IPS DF 6.9 (cell line): ENCODE results near the gene COL4A2.
A peak's percentile ranks its signal among the peaks of the same experiment; 100 is the strongest.
"Not testable (repeated sequence)": the region's sequence is repeated elsewhere in the genome, so short reads cannot be mapped to it uniquely, and the experiment has no call there.

Source experiments
- DNase-seq: peaks from one replicate; pipeline ENCODE4 v3.0.0-alpha.2; 2013; ENCODE audit warnings: low read depth, low spot score
- H3K27ac ChIP-seq: one replicate; pipeline ENCODE4 v1.5.1; 2013; ENCODE audit warnings: low read length, control low read depth
- H3K27me3 ChIP-seq: 2 replicates; pipeline ENCODE4 v1.6.1; 2013; ENCODE audit warnings: mild to moderate bottlenecking, low read length; ENCODE audit not compliant: control insufficient read depth, insufficient read depth
- H3K36me3 ChIP-seq: 2 replicates; pipeline ENCODE4 v1.6.1; 2013; ENCODE audit warnings: low read length; ENCODE audit not compliant: control insufficient read depth, insufficient read depth
- H3K4me1 ChIP-seq: 2 replicates; pipeline ENCODE4 v1.6.1; 2013; ENCODE audit warnings: low read length; ENCODE audit not compliant: control insufficient read depth, insufficient read depth
- H3K4me3 ChIP-seq: 2 replicates; pipeline ENCODE4 v1.5.1; 2013; ENCODE audit warnings: mild to moderate bottlenecking, low read length
- H3K9me3 ChIP-seq: 2 replicates; pipeline ENCODE4 v1.6.1; 2013; ENCODE audit warnings: low read length, inconsistent platforms; ENCODE audit not compliant: control insufficient read depth, insufficient read depth
- WGBS: extraction: QIAGEN DNeasy Blood & Tissue Kit; methylation state at CpG from one replicate; pipeline ENCODE4 v1.1.7; 2013; ENCODE audit warnings: mixed read lengths, missing lambda C conversion rate; ENCODE audit not compliant: insufficient read length, insufficient coverage; 5-methylcytosine and 5-hydroxymethylcytosine counted together

Gene COL4A2

DNA sequence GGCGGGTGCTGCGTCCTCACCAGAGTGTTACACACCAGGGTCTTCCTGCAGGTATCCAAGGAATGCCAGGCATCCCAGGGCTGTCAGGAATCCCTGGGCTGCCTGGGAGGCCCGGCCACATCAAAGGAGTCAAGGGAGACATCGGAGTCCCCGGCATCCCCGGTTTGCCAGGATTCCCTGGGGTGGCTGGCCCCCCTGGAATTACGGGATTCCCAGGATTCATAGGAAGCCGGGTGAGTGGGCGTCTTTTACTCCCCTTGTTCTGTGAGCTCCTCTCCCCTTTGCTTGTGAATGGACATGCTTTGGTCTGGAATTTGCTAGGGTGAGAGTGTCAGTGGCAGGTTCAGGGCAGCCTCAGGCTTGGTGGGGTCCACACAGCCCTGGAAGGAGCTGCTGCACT lies 178.5 kb downstream of the COL4A2 start:
- WGBS = no CpG with 5 or more reads among the region's 9 CpGs

GRCh38 chr13:110486061-110486715 lies 179.1 kb downstream of the COL4A2 start:
- Histone ChIP-seq H3K27me3 (no peaks in the 10 kb centered on the region), H3K4me1 (peaks cover 9% of the 10 kb centered on the region; the same call in 1 of the 2 replicates), H3K9me3 (no peaks in the 10 kb centered on the region), H3K4me3 (no peak overlapping the region), H3K27ac (no peak overlapping the region), H3K36me3 (peaks cover 5% of the 10 kb centered on the region; the same call in 1 of the 2 replicates)
- no CpG with 5 or more reads among the region's 15 CpGs for WGBS
- peak; percentile 20 for DNase-seq

More for the DNA sequence above, 178.5 kb downstream of the COL4A2 start:
- H3K4me3 ChIP-seq = no peak overlapping the region
- peaks cover 5% of the 10 kb centered on the region; the same call in 1 of the 2 replicates for H3K36me3 ChIP-seq
- no peaks in the 10 kb centered on the region for H3K27me3 ChIP-seq
- peak; percentile 41 for DNase-seq
- peaks cover 9% of the 10 kb centered on the region; the same call in 1 of the 2 replicates for H3K4me1 ChIP-seq
- no peak overlapping the region for H3K27ac ChIP-seq
- no peaks in the 10 kb centered on the region for H3K9me3 ChIP-seq

GRCh38 chr13:110486880-110487279 lies 179.8 kb downstream of the COL4A2 start:
- not testable (repeated sequence) for H3K36me3 ChIP-seq, DNase-seq, H3K9me3 ChIP-seq, H3K4me1 ChIP-seq, H3K27ac ChIP-seq, H3K4me3 ChIP-seq, H3K27me3 ChIP-seq
- no CpG with 5 or more reads among the region's 3 CpGs for WGBS

- H3K9me3 ChIP-seq = no peaks in the 10 kb centered on the region
- no peak overlapping the region for H3K4me3 ChIP-seq
- H3K27me3 ChIP-seq = no peaks in the 10 kb centered on the region
- peaks cover 8% of the 10 kb centered on the region; the same call in 1 of the 2 replicates for H3K4me1 ChIP-seq
- WGBS = no CpG with 5 or more reads among the region's 24 CpGs
- H3K36me3 ChIP-seq = peaks cover 10% of the 10 kb centered on the region; the same call in 1 of the 2 replicates
- no peak overlapping the region for H3K27ac ChIP-seq
- no peak for DNase-seq
Measured at GRCh38 chr13:110490009-110490770, 183.1 kb downstream of the COL4A2 start.

GRCh38 chr13:110491869-110492678 lies 185.0 kb downstream of the COL4A2 start:
- Histone ChIP-seq H3K4me3 (no peak overlapping the region), H3K9me3 (no peaks in the 10 kb centered on the region), H3K27ac (no peak overlapping the region), H3K36me3 (peaks cover 27% of the 10 kb centered on the region), H3K27me3 (no peaks in the 10 kb centered on the region), H3K4me1 (no peaks in the 10 kb centered on the region)
- no peak for DNase-seq
- no CpG with 5 or more reads among the region's 24 CpGs for WGBS

DNA sequence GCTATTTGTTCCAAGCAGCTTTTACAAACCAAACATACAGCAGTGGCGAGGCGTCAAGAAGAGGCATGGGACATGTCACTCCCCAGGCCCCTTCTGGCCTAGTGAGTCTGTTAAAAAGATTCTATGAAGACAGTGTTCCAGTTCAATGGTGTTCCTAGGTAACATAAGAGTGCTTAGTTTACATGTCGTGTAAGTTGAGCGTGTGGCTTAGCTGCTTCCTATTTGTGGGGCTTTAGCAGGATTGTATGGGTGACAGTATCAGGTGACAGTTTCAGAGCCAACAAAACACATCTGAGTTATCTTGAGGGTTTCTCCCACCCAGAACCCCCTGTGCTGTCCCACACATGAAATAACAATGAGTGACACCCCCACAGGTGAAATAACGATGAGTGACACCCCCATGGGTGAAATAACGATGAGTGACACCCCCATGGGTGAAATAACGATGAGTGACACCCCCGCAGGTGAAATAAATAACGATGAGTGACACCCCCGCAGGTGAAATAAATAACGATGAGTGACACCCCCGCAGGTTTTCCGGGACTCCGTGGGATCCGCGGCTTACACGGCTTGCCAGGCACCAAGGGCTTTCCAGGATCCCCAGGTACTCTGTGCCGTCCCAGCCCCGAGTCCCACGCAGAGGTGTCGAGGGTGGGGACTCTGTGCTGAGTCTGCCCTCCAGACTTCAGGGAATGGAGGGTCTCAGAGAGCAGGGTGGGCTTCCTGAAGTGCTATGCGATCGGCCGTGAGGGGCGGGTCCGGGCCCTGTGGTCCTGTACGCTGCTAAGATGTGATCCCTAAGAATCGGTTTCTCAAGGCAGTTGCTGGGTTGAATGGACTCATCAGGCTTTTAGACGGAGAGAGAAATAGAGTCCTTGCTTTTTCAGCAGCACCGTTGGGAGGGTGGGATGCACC lies 185.9 kb downstream of the COL4A2 start:
- WGBS = no CpG with 5 or more reads among the region's 30 CpGs
- H3K27me3 ChIP-seq = no peaks in the 10 kb centered on the region
- H3K9me3 ChIP-seq = no peaks in the 10 kb centered on the region
- no peak overlapping the region for H3K27ac ChIP-seq
- H3K4me3 ChIP-seq = no peak overlapping the region
- no peak for DNase-seq
- H3K4me1 ChIP-seq = no peaks in the 10 kb centered on the region
- peaks cover 30% of the 10 kb centered on the region for H3K36me3 ChIP-seq

DNA sequence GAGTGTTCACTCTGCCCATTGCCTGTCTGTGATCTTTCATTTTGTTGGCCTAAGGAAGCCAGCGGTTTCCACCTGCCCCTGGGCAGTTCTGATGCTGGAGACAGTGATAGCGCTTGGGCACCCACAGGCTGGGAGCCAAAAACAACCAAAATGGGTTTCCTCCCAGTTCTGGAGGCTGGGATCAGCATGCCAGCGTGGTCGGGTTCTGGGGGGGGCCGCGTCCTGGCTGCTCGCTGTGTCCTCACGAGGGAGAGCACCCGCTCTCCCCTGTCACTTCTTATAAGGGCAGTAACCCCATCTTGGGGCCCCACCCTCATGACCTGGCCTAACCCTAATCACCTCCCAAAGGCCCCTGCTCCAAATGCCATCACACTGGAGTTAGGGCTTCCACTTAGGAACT lies 186.5 kb downstream of the COL4A2 start:
- no peak for DNase-seq

GRCh38 chr13:110495376-110495775 lies 188.3 kb downstream of the COL4A2 start:
- no peak for DNase-seq
- H3K27ac ChIP-seq = no peak overlapping the region
- H3K36me3 ChIP-seq = peaks cover 31% of the 10 kb centered on the region
- no CpG with 5 or more reads among the region's 3 CpGs for whole genome bisulfite sequencing
- no peaks in the 10 kb centered on the region for H3K4me1 ChIP-seq
- H3K27me3 ChIP-seq = no peaks in the 10 kb centered on the region
- no peak overlapping the region for H3K4me3 ChIP-seq
- H3K9me3 ChIP-seq = no peaks in the 10 kb centered on the region

More for the DNA sequence above, 186.5 kb downstream of the COL4A2 start:
- H3K9me3 ChIP-seq = no peaks in the 10 kb centered on the region
- no CpG with 5 or more reads among the region's 9 CpGs for WGBS
- H3K36me3 ChIP-seq = peaks cover 28% of the 10 kb centered on the region
- no peaks in the 10 kb centered on the region for H3K4me1 ChIP-seq
- no peak overlapping the region for H3K4me3 ChIP-seq
- H3K27me3 ChIP-seq = no peaks in the 10 kb centered on the region
- no peak overlapping the region for H3K27ac ChIP-seq

- Histone ChIP-seq H3K4me1 (no peaks in the 10 kb centered on the region), H3K36me3 (peaks cover 31% of the 10 kb centered on the region), H3K27ac (no peak overlapping the region), H3K27me3 (no peaks in the 10 kb centered on the region), H3K9me3 (no peaks in the 10 kb centered on the region), H3K4me3 (no peak overlapping the region)
- no CpG with 5 or more reads among the region's 3 CpGs for WGBS
- no peak for DNase-seq
Measured at GRCh38 chr13:110495881-110496280, 188.8 kb downstream of the COL4A2 start.
